Karpas-422 (cell line): ENCODE measurements around the gene TMEM106C. TPM values are rescaled to one million over a fixed set of nuclear protein-coding genes. Genes with fewer than 3 reads are reported as not detected.

Experiments used
- DNase-seq: peaks from one replicate; pipeline ENCODE4 v3.0.0-alpha.2; 2015
- H2AFZ ChIP-seq: fragments of 200-600 bp; sonication (generic); 2 replicates; pipeline ENCODE4 v1.6.1; 2014; ENCODE audit warnings: antibody characterized with exemption, low read length, mixed read lengths
- H3K27ac ChIP-seq: fragments of 200-600 bp; sonication (generic); 2 replicates; pipeline ENCODE4 v1.5.1; 2014; ENCODE audit warnings: mild to moderate bottlenecking, low read length, moderate library complexity
- H3K27me3 ChIP-seq: fragments of 200-600 bp; sonication (generic); 2 replicates; pipeline ENCODE4 v1.6.1; 2014; ENCODE audit warnings: low read length, mixed read lengths
- H3K36me3 ChIP-seq: fragments of 200-600 bp; sonication (generic); 2 replicates; pipeline ENCODE4 v1.6.1; 2014; ENCODE audit warnings: low read length, mixed read lengths; ENCODE audit not compliant: insufficient read depth
- H3K4me1 ChIP-seq: fragments of 200-600 bp; sonication (generic); 2 replicates; pipeline ENCODE4 v1.6.1; 2014; ENCODE audit warnings: mild to moderate bottlenecking, low read length, mixed read lengths
- H3K4me2 ChIP-seq: fragments of 200-600 bp; sonication (generic); 2 replicates; pipeline ENCODE4 v1.6.1; 2014; ENCODE audit warnings: low read length, low read depth, mild to moderate bottlenecking; ENCODE audit not compliant: poor library complexity, severe bottlenecking
- H3K4me3 ChIP-seq: fragments of 200-600 bp; sonication (generic); 2 replicates; pipeline ENCODE4 v1.5.1; 2014; ENCODE audit warnings: mild to moderate bottlenecking, antibody characterized with exemption, low read length, mixed read lengths
- H3K79me2 ChIP-seq: fragments of 200-600 bp; sonication (generic); 2 replicates; pipeline ENCODE4 v1.6.1; 2014; ENCODE audit warnings: mild to moderate bottlenecking, low read length, mixed read lengths
- H3K9ac ChIP-seq: fragments of 200-600 bp; sonication (generic); 2 replicates; pipeline ENCODE4 v1.6.0; 2014; ENCODE audit warnings: low read length
- H3K9me2 ChIP-seq: fragments of 200-600 bp; sonication (generic), shearing (Covaris generic); replicated peaks from 2 replicates; pipeline ENCODE4 v1.6.0; 2014; ENCODE audit warnings: mild to moderate bottlenecking, low read length, moderate library complexity; ENCODE audit not compliant: insufficient read depth
- H3K9me3 ChIP-seq: fragments of 300-700, 200-600 bp; sonication (generic); 2 replicates; pipeline ENCODE4 v1.6.1; 2014; ENCODE audit warnings: low read length, mixed read lengths
- H4K20me1 ChIP-seq: fragments of 200-600 bp; sonication (generic); 2 replicates; pipeline ENCODE4 v1.6.1; 2014; ENCODE audit warnings: mild to moderate bottlenecking, antibody characterized with exemption, low read length, low read depth; ENCODE audit not compliant: insufficient read depth
- total RNA-seq: library from RNA; depleted of rRNA; stranded (reverse); fragments of >200 nt; shearing (Covaris generic); gene quantifications from 2 replicates; pipeline ENCODE4 v1.2.3, GENCODE V29; 2014; ENCODE audit warnings: low replicate concordance; rRNA removed

TMEM106C gene
- total RNA-seq, 1 experiment from 2014 or later, result 127 TPM

DNA sequence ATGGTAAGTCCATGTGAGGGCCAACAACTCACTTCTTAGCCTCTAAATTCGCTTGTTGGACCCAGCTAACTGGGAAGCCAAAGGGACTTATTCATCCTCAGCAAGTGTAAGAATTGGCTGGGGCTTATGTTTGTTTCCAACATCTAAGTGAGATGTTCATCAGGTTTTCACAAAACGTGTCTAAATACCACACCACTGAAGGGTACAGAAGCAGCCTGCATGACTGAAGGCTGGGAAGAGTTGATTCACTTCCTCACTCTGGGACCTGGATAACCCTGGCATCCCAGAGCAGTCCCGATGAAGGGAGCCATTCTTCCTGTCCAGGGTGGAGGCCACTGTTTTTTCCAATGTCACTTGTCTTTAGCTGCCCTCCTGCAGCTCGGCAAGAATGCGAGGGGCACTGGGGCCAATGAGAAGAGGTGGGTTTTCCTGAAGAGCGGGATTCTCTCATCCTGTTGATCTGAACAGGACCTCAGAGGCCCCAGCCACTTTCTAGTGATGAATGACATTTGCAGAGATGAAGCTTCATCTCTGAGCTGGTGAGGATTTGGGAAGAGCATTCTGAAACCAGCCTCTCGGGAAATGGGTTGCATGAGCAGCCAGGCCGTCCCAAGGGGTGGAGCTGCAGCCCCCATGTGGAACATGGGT lies 53.1 kb downstream of the TMEM106C start:
- no peak overlapping the region for H3K27ac ChIP-seq
- no peak overlapping the region for H3K4me2 ChIP-seq
- no peaks in the 10 kb centered on the region for H3K27me3 ChIP-seq
- DNase-seq, result no peak
- no peaks in the 10 kb centered on the region for H3K9me3 ChIP-seq
- no peak overlapping the region for H3K4me3 ChIP-seq
- no peaks in the 10 kb centered on the region for H3K9me2 ChIP-seq
- no peak overlapping the region for H2AFZ ChIP-seq
- no peaks in the 10 kb centered on the region for H3K36me3 ChIP-seq
- H4K20me1 ChIP-seq, result no peaks in the 10 kb centered on the region
- H3K79me2 ChIP-seq, result no peaks in the 10 kb centered on the region
- no peaks in the 10 kb centered on the region for H3K4me1 ChIP-seq
- H3K9ac ChIP-seq, result no peak overlapping the region

DNA sequence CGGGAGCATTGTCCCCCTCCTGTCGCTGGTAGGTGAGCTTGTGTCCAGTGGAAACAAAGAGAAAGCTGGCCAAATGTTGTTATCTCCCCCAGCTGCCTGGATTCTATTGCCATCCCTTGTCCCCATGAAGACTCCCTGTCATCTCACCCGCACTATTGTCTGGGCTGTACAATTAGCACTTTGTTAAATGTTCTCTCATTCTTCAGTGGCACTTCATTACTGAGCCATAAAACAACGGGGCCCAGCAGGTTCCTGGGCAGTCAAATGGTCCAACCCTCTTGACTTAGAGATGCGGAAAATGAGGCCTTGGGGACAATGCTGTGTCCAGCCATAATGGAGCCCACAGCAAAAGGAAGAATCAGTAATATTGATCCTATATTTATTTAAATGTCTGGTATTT lies 54.1 kb downstream of the TMEM106C start:
- Histone ChIP-seq H3K4me1 (no peaks in the 10 kb centered on the region), H3K4me2 (no peak overlapping the region), H3K36me3 (no peaks in the 10 kb centered on the region), H3K4me3 (no peak overlapping the region), H3K27me3 (no peaks in the 10 kb centered on the region), H4K20me1 (no peaks in the 10 kb centered on the region), H3K79me2 (no peaks in the 10 kb centered on the region), H2AFZ (no peak overlapping the region), H3K9me2 (no peaks in the 10 kb centered on the region), H3K27ac (no peak overlapping the region), H3K9ac (no peak overlapping the region), H3K9me3 (no peaks in the 10 kb centered on the region)
- DNase-seq, result no peak

DNA sequence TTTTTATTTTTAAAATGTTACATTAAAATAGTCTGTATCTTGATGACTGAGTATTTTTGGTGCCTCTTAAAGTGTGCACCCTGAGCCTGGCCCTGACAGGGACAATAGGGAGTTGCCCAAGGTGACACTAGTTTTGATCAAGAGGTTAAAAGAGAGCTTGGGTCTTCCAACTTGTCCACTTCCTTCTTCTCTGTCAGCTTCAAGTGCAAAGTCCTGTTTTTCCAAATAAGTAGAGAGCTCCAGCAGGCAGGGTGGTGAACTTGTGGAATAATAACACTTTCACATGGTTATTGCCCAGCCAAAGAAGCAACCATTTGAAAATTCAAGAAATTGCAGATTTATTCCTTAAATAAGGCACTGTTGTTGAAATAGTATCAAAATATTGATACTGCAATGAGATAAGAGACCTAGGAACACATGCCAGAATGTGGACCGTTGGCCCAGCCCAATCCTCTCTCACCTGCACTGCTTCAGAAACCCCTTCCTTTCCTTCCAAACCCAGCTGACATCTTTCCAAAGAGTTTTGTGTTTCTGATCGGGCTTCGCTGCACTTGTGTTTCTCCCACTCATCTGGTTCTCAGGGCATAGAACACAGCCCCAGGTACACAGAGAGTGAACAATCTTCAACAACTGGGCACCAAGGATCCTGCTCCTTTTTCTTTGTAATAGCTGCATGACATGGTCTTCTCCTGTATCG lies 54.7 kb downstream of the TMEM106C start:
- Histone ChIP-seq H3K36me3 (no peaks in the 10 kb centered on the region), H3K27ac (no peak overlapping the region), H3K9me3 (no peaks in the 10 kb centered on the region), H3K79me2 (no peaks in the 10 kb centered on the region), H3K9ac (no peak overlapping the region), H3K4me3 (no peak overlapping the region), H3K27me3 (no peaks in the 10 kb centered on the region), H2AFZ (no peak overlapping the region), H3K9me2 (no peaks in the 10 kb centered on the region), H4K20me1 (no peaks in the 10 kb centered on the region), H3K4me2 (no peak overlapping the region), H3K4me1 (no peaks in the 10 kb centered on the region)
- DNase-seq, result no peak

Other genes starting within 250 kb of the TMEM106C start
- gene ENDOU, start 238.1 kb upstream of the TMEM106C start, total RNA-seq, result 1.2 and 10.7 TPM in 2 replicates
- gene RAPGEF3, start 204.7 kb upstream of the TMEM106C start, total RNA-seq, result 4.4 and 11.9 TPM in 2 replicates
- 21.5 and 21.9 TPM in 2 replicates for gene SLC48A1, start 190.4 kb upstream of the TMEM106C start, total RNA-seq
- 36.2 and 54.8 TPM in 2 replicates for gene HDAC7, start 143.7 kb upstream of the TMEM106C start, total RNA-seq
- not detected in 2 replicates for gene VDR, start 58.6 kb upstream of the TMEM106C start, total RNA-seq
- not detected in 2 replicates for gene COL2A1, start 40.9 kb downstream of the TMEM106C start, total RNA-seq
- 20.1 and 44.5 TPM in 2 replicates for gene SENP1, start 142.5 kb downstream of the TMEM106C start, total RNA-seq
- gene PFKM, start 155.8 kb downstream of the TMEM106C start, total RNA-seq, result 71.4 and 96.7 TPM in 2 replicates
- 22.2 and 42.7 TPM in 2 replicates for gene ASB8, start 193.9 kb downstream of the TMEM106C start, total RNA-seq
- 1.2 and 2.5 TPM in 2 replicates for gene CCDC184, start 220.0 kb downstream of the TMEM106C start, total RNA-seq
- not detected in 2 replicates for gene OR10AD1, start 239.7 kb downstream of the TMEM106C start, total RNA-seq